Nucleus accumbens (tissue), 56 donors: ENCODE data around the gene CENPF.
"Not testable (repeated sequence)": the region's sequence is repeated elsewhere in the genome, so short reads cannot be mapped to it uniquely, and the experiment has no call there.

Experiments used
- DNase-seq, 56 donors: peaks; one replicate each; lab custom pipeline; 2025; lab: John Stamatoyannopoulos, UW

Gene CENPF

DNA sequence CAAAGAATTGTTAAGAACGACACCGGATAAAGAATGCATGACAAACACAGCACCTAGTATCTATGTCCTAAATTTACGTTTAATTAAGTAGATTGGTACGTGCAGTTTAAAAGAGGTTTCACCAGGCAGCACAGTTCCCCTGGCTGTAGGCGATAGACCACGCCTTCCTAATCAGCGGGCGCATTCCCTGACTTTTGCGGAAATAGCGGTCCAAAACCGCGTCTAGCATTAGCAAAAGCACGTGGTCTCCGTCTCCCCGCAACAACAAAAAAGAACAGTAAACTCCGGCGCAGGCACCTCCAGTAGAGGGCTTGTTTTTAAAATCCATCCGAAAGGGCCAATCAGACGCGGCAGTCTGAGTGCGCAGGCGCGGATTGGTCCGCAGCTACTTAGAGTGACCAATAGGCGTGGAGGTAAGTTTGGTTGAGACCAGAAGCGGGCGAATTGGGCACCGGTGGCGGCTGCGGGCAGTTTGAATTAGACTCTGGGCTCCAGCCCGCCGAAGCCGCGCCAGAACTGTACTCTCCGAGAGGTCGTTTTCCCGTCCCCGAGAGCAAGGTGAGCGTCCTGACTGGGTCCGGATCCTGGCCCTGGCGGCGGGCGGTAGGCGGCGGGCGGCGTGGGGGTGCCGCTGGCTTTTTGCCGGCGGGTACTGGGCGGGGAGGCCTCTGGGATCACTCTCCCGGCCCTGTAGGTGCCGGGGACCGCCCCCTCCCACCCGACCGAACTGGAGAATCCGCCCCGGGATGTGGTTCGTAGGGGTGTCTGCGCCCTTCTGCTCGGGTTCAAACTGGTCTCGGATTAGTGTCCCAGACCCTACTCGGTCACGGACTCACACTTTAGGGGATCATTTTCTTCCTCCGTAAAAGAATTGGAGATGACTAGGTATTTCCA lies at the start of gene CENPF:
Gene CENPF (plus strand): TSS at position 432 of the 894 bp plus-strand sequence. CDS start 10,560 bp downstream, outside the sequence.
- DNase-seq: peak; percentile 69 to 98 (median 91)

GRCh38 chr1:214557952-214558735 lies 44.9 kb upstream of the CENPF start:
- DNase-seq: no peak

GRCh38 chr1:214563881-214564280 lies 39.1 kb upstream of the CENPF start:
- DNase-seq: no peak

- DNase-seq: no peak
Observed at GRCh38 chr1:214565310-214565709, 37.7 kb upstream of the CENPF start.

DNA sequence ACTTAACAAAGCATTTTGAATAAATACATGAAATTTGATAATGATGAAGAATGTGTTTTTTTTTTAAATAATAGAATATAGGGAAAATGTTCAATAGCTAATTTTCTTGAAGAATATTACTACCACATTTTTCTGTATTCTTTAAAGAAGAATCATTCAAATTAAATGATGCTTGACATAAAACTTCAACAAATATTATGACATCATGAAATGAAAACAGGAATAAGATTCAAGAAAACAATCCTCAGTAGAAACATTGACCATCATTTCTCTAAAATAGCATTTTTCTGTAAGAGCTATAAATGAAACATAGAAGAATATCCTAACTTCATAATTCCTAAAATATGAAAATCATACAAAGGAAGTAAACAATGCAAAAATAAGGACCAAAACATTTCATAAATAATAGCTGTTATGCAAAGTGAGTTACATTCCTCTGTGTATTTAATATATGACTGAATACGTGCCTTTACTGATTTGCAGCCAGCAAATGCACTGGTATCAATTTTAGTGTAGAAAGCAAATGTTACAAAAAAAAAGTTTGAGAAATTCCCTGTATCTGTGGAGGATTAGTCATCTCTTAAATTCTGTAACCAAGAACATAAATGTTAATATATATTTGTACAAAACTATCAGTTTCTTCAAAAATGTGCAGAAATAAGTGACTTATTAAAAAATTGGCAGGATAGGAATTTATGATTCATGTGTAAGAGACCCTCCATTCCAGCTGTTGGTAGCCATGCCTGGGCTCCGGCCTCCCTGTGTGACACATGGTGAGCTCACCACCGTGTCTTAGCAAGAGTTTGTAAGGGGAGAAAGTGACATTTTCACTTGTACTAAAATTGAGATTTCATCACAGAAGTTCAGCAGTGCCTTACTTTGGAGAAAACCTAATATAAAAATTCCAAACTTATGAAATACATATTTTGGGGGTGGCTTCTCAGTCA lies 36.6 kb upstream of the CENPF start:
- no peak for DNase-seq

DNA sequence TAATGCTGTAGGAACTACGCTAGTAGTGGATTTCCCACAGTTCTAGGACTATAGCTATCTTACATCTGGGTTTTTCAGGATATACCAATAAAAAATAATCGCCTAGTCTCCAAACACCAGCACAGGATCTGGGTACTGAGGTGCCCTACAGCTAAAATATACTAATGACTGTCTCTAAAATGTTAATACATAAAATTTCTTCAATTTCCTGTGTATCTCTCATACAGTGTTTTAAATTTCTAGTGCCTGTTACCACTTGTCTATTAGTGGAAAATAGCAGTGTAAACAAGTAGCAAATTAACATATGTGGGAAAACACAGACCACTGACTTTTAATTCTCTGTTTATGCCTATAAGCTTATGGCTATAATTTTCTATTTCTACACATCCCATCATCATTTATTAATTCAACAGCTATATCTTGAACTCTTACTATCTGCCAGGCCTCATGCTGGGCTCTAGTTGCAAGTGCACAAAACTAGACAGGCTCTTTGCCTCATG lies 35.5 kb upstream of the CENPF start:
- no peak for DNase-seq

- no peak for DNase-seq
Observed at GRCh38 chr1:214568328-214568727, 34.7 kb upstream of the CENPF start.

GRCh38 chr1:214569357-214570004 lies 33.5 kb upstream of the CENPF start:
- DNase-seq: no peak

- DNase-seq: no peak
Observed at GRCh38 chr1:214570442-214570841, 32.6 kb upstream of the CENPF start.

DNA sequence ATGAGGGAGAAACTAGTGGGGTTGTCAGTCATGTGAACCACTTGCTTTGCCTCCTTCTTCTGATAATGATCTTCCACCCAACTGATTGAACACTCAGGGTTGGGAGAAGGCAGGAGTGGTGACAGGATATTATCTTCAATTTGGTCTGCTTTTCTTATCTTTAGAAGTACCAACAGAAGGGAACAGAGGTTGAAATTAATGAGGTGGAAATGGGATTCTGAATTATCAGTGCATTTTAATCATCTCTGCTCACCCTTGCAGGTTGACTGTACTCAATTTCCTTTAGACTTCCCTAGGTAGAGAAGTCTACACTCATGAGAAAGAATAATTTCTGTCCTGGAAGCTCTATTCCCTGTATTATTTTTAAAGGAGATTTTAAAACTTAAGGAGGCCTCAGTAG lies 31.7 kb upstream of the CENPF start:
- DNase-seq: no peak

DNA sequence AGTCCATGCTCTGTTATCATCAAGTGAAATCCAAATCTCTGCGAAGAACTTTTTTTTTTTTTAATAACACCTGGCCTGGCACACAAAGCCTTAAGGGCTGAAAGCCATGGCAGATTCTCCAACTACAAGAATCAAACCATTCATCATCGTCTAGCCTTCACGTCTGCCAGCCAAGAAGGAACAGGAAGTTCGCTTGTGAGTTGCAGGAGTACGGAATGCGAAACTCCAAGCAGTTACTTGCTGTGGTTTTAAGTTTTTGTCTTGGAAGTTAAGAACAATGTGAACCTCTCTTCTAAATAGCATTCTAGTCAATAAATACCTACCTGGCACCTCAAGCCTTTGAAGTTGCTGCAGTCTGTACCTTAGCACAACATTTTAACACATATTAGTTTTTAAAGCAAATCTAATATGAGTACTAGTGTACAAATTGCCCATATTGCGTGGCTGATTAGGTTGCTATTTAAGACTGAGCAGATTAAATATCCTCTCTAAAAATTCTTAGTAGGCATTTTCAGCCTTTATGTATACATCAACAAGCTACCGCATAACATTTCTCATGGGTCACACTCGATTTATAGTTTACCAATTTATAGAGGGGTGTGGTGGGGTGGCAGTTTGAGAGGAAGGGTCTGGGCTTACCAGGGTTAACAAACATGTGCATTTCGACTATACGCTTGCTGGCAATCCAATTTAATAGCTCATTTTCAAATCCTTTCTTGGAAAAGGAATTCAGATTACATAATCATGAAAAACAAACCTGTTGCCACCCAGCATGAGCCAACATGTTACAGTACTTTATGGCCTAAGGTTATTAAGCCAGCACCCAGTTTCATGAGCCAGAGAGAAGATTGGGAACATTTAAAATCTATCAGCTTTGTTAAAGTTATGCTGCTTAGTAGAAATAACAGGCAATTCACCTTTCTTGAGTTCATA lies 29.3 kb upstream of the CENPF start:
- DNase-seq: no peak

DNA sequence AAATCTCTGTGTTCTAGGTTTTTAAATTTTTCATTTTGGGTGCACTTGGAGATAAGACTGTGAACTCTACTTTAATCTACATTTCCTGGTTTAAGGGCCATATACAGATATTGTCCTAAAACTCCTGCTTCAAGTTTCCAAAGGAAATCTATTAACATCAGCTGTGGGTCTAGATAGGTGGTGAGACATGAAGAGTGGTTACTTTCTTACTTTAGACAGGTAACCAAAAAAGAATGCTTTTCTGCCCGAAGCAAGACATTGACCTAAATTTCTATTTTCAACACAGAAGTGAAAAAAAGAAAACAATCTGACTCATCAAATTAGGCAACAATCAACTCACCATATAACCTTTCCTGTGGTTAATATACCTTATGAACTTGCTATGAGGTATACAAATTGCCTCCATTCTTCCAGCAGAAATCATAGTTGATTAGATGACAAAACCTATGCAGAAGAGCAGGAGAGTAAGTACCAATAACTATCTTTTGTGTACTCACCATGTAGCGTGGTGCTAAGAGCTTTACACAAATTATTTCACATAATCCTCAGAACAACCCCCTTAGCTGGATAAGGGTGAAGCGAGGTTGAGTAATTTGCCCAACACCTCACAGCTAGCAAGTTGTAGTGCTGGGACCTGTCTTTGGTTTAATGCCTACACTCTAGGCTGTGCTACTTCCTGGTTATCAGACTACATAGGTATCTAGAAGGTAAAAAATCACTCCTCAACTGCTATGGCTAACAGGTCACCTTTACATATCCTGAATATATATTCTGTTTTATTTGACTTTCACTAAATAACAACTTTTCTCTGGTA lies 28.2 kb upstream of the CENPF start:
- no peak for DNase-seq

DNA sequence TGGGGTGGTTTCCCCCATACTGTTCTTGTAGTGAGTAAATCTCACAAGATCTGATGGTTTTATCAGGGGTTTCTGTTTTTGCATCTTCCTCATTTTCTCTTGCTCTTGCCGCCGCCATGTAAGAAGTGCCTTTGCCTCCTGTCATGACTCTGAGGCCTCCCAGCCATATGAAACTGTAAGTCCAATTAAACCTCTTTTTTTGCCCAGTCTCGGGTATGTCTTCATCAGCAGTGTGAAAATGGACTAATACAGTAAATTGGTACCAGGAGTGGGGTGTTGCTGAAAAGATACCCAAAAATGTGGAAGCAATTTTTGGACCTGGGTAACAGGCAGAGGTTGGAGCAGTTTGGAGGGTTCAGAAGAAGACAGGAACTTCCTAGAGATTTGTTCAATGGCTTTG lies 26.9 kb upstream of the CENPF start:
- not testable (repeated sequence) for DNase-seq

GRCh38 chr1:214579183-214579582 lies 23.8 kb upstream of the CENPF start:
- no peak for DNase-seq

DNA sequence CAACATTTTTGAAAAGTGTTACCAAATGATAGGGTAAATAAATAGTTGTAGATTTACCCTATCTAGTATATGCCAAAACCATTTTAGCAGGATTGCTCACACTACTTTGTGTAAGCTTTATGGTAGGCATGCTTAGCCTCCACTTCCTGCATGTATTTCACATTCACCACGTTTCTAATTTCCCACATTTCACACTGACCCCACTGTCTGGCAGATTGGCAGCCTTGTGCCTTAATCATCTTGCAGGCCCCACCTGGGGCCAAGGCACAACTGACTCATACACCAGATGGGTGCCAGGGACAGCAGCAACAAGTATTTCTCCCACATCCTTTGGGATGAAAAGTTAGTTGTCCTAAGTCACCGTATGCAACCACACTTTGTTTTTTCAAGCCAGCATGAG lies 21.2 kb upstream of the CENPF start:
- DNase-seq: no peak

DNA sequence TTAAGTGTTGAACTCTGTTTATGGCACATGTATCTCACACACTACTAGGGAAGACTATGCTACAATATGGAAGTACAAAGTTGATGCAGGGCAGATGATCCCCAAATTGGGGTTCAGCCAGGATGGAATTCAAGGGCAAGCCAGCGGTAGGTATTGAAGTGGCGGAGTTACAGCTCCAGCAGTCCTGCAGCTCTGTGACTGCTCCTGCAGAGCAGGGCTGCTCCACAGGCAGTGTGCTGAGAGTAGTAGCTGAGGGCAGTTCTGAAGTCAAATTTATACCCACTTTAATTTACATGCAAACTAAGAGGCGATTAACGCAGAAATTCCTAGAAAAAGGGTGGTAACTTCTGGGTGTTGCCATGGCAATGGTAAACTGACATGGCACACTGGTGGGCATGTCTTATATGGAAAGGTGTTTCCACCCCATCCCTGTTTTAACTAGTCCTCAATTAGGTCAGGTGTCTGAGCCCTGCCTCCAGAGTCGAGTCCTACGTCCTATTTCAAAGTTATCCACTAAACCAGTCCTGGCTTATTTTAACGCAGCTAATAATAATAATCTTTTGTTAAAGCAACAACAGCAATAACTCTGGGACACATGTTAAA lies 20.6 kb upstream of the CENPF start:
- DNase-seq: no peak

GRCh38 chr1:214583113-214583512 lies 19.9 kb upstream of the CENPF start:
- no peak for DNase-seq
